ENCODE data around the gene GCDH. TPM values are rescaled to one million over a fixed set of nuclear protein-coding genes. Genes with fewer than 3 reads are reported as not detected.

The GCDH gene
- total RNA-seq, result 28.3 and 55.3 TPM in 2 replicates

GRCh38 chr19:12890787-12891552 is at the start of gene GCDH:
Gene GCDH (plus strand): TSS chr19:12891160. CDS start chr19:12891305, 145 bp downstream.

GRCh38 chr19:12881172-12881808 is 9.7 kb upstream of the GCDH start, which contains the start of gene DNASE2:
Gene DNASE2 (minus strand): TSS chr19:12881449. CDS start chr19:12881375, 74 bp downstream.

GRCh38 chr19:12886969-12887747 is 3.8 kb upstream of the GCDH start, which contains the start of gene KLF1:
Gene KLF1 (minus strand): TSS chr19:12887201. CDS start chr19:12887140, 61 bp downstream.

DNA sequence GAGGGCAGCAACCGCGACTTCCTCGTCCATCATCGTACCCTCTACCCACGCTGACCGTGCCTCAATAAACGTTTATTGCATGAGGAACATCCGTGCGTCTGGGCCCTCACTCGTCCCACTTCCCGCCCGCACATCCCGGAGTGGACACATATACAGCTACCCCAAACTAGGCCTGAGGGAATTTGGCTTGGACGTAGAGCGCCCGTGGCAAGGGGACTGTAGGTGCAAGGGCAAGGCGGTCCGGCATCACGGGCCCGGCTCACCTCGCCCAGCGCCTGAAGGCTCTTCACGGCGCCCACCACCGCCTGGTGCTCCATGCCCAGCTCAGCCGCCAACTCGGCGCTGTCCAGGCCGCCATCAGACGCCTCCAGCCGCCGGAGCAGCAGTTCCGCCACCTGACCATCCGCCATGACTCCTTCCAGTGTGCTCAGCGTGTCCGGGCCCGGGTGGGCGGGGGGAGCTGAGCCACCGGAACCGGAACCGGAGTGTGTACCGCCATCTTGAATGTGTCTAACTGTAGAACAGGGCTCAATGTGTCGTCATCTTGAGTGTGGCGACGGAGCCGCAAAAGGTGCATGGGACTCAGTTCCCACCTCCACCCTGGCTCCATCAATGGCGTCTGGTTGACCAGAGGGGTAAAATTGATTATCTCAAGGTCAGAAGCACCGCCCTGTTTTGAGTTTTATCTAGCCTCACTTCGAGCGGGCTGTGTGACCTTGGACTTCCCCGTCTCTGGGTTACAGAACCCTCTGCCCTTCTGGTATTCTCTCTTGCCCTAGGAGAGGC is 42.5 kb downstream of the GCDH start, which contains the start of gene FARSA:
FARSA (minus strand) TSS at position 425 of the 786 bp plus-strand sequence; CDS start at position 410, 15 bp downstream.

GRCh38 chr19:12937927-12938778 is 47.2 kb downstream of the GCDH start, which contains the start of gene CALR:
Gene CALR (plus strand): TSS chr19:12938609. CDS start chr19:12938680, 71 bp downstream.

GRCh38 chr19:12945479-12946091 is 54.6 kb downstream of the GCDH start, which contains the start of gene RAD23A:
Gene RAD23A (plus strand): TSS chr19:12945862. CDS start chr19:12945949, 87 bp downstream.

Other genes with a start within 250 kb of the GCDH start
- 34.5 and 56.2 TPM in 2 replicates for gene MAN2B1, start 224.4 kb upstream of the GCDH start, total RNA-seq
- gene WDR83, start 224.4 kb upstream of the GCDH start, total RNA-seq, result 10.6 and 14.4 TPM in 2 replicates
- gene DHPS, start 209.3 kb upstream of the GCDH start, total RNA-seq, result 55.3 and 56.6 TPM in 2 replicates
- gene GNG14, start 203.2 kb upstream of the GCDH start, total RNA-seq, result not detected in 2 replicates
- 4.6 and 8.3 TPM in 2 replicates for gene FBXW9, start 194.5 kb upstream of the GCDH start, total RNA-seq
- gene TNPO2, start 167.2 kb upstream of the GCDH start, total RNA-seq, result 37.8 and 50.0 TPM in 2 replicates
- gene TRIR, start 156.5 kb upstream of the GCDH start, total RNA-seq, result 124 and 148 TPM in 2 replicates
- gene GET3, start 153.7 kb upstream of the GCDH start, total RNA-seq, result 93.5 and 107 TPM in 2 replicates
- 0.15 TPM in 1 of 2 replicates, not detected in the other for gene BEST2, start 139.4 kb upstream of the GCDH start, total RNA-seq
- gene HOOK2, start 115.6 kb upstream of the GCDH start, total RNA-seq, result 24.9 and 28.0 TPM in 2 replicates
- 81.4 and 95.3 TPM in 2 replicates for gene JUNB, start 99.7 kb upstream of the GCDH start, total RNA-seq
- gene PRDX2, start 89.4 kb upstream of the GCDH start, total RNA-seq, result 166 and 183 TPM in 2 replicates
- 0.99 TPM in 1 of 2 replicates, not detected in the other for gene THSD8, start 89.1 kb upstream of the GCDH start, total RNA-seq
- gene RNASEH2A, start 84.6 kb upstream of the GCDH start, total RNA-seq, result 7.6 and 60.4 TPM in 2 replicates
- not detected in 2 replicates for gene RTBDN, start 56.6 kb upstream of the GCDH start, total RNA-seq
- gene MAST1, start 52.6 kb upstream of the GCDH start, total RNA-seq, result 0.15 and 3.3 TPM in 2 replicates
- 22.8 and 30.9 TPM in 2 replicates for gene DNASE2, start 9.7 kb upstream of the GCDH start, total RNA-seq
- gene KLF1, start 4.0 kb upstream of the GCDH start, total RNA-seq, result 0.17 TPM in 1 of 2 replicates, not detected in the other
- 0.15 TPM in 1 of 2 replicates, not detected in the other for gene SYCE2, start 28.1 kb downstream of the GCDH start, total RNA-seq
- 46.3 and 80.1 TPM in 2 replicates for gene FARSA, start 42.6 kb downstream of the GCDH start, total RNA-seq
- gene CALR, start 47.4 kb downstream of the GCDH start, total RNA-seq, result 1,350 and 1,500 TPM in 2 replicates
- gene RAD23A, start 54.7 kb downstream of the GCDH start, total RNA-seq, result 64.9 and 86.2 TPM in 2 replicates
- gene GADD45GIP1, start 66.1 kb downstream of the GCDH start, total RNA-seq, result 22.7 and 24.0 TPM in 2 replicates
- gene DAND5, start 78.4 kb downstream of the GCDH start, total RNA-seq, result 0.29 TPM in 1 of 2 replicates, not detected in the other
- 168 and 204 TPM in 2 replicates for gene NFIX, start 104.3 kb downstream of the GCDH start, total RNA-seq
- 0.73 and 0.99 TPM in 2 replicates for gene LYL1, start 211.7 kb downstream of the GCDH start, total RNA-seq
- gene TRMT1, start 225.6 kb downstream of the GCDH start, total RNA-seq, result 29.5 and 64.8 TPM in 2 replicates
- 41.9 and 61.9 TPM in 2 replicates for gene NACC1, start 227.1 kb downstream of the GCDH start, total RNA-seq